Keratinocyte (primary cell): ENCODE measurements around the gene ANKMY1.

Source experiments
- CTCF ChIP-seq, 3 experiments: IDR thresholded peaks in 1 of 3; conservative IDR thresholded peaks in 1 of 3; optimal IDR thresholded peaks in 1 of 3; 2 replicates in 2 of 3; 3 replicates in 1 of 3; pipeline versions ENCODE3 to v1.5.1; 2011; ENCODE audit warnings: low read length in 3 of 3, mild to moderate bottlenecking in 3 of 3, moderate library complexity in 2 of 3, control low read depth in 1 of 3, inconsistent platforms in 1 of 3; ENCODE audit not compliant: insufficient read depth in 2 of 3; ENCODE audit errors: extremely low read depth in 1 of 3
- EZH2 ChIP-seq: IDR thresholded peaks from one replicate; pipeline ENCODE4 v1.6.1; 2012; ENCODE audit warnings: inconsistent platforms, mild to moderate bottlenecking, low read length, moderate library complexity

- TF ChIP-seq EZH2: no peak
- TF ChIP-seq CTCF (optimal IDR thresholded peaks at IDR 0.05 in 1 of 3, IDR thresholded peaks at IDR 0.05 in 1 of 3, conservative IDR thresholded peaks at IDR 0.05 in 1 of 3; ENCODE audit: extremely low read depth in 1 of 3, insufficient read depth in 2 of 3, low read length in 3 of 3): no peak
Observed at GRCh38 chr2:240455272-240455646, 102.5 kb downstream of the ANKMY1 start.
